Measurements from ENCODE around the gene N4BP3.

DNA sequence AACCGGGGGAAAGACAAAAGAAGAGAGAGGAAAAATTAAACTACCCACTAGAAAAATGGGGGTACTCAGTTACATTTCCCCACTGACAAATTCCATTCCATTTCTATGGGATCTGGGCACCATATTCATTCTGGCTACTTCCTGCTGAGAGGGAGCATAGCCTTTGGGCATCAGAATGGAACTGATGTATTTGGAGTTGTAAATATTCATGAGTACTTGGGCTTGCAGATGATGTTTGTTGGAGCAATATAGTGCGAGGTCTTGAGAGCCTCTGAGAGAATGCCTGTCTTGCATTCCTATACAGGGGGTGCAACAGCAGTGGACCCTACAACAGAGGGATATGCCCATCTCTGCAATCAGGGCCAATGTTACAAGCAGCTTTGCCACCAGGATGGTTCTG, 57.1 kb downstream of the N4BP3 start:
- TF ChIP-seq CEBPB (IDR thresholded peaks at IDR 0.05; ENCODE audit: low read depth, low read length) = no peak
- TF ChIP-seq, protein P1, sequence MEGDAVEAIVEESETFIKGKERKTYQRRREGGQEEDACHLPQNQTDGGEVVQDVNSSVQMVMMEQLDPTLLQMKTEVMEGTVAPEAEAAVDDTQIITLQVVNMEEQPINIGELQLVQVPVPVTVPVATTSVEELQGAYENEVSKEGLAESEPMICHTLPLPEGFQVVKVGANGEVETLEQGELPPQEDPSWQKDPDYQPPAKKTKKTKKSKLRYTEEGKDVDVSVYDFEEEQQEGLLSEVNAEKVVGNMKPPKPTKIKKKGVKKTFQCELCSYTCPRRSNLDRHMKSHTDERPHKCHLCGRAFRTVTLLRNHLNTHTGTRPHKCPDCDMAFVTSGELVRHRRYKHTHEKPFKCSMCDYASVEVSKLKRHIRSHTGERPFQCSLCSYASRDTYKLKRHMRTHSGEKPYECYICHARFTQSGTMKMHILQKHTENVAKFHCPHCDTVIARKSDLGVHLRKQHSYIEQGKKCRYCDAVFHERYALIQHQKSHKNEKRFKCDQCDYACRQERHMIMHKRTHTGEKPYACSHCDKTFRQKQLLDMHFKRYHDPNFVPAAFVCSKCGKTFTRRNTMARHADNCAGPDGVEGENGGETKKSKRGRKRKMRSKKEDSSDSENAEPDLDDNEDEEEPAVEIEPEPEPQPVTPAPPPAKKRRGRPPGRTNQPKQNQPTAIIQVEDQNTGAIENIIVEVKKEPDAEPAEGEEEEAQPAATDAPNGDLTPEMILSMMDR (conservative IDR thresholded peaks at IDR 0.05; ENCODE audit: low read depth, low read length) = no peak
- TF ChIP-seq POLR2A (IDR thresholded peaks at IDR 0.05; ENCODE audit: low read depth, low read length) = no peak
- no peak for TF ChIP-seq RCOR1 (IDR thresholded peaks at IDR 0.05; ENCODE audit: insufficient replicate concordance, low read length)
- no peak for TF ChIP-seq RFX5 (IDR thresholded peaks at IDR 0.05; ENCODE audit: low read depth, low read length)
- no peak for TF ChIP-seq RAD21 (IDR thresholded peaks at IDR 0.05; ENCODE audit: low read length)
- TF ChIP-seq FOS (IDR thresholded peaks at IDR 0.05; ENCODE audit: low read depth, low read length) = no peak

Data from IMR-90 (cell line).